MM.1S (cell line): ENCODE measurements around the gene ARL15.
"Not testable (repeated sequence)": the region's sequence is repeated elsewhere in the genome, so short reads cannot be mapped to it uniquely, and the experiment has no call there.

Experiments
- DNase-seq: peaks from one replicate; pipeline ENCODE4 v3.0.0-alpha.2; 2015
- H2AFZ ChIP-seq: fragments of 300-600 bp; sonication (generic); 2 replicates; pipeline ENCODE4 v1.6.0; 2016; ENCODE audit warnings: antibody characterized with exemption, low read length
- H3F3A ChIP-seq: fragments of 300-600 bp; sonication (generic); 2 replicates; pipeline ENCODE4 v1.6.1; 2016; ENCODE audit warnings: mild to moderate bottlenecking, antibody characterized with exemption, low read length, moderate library complexity, mixed read lengths; ENCODE audit not compliant: insufficient read depth
- H3K27ac ChIP-seq: fragments of 300-600 bp; sonication (generic); 2 replicates; pipeline ENCODE4 v1.5.1; 2016; ENCODE audit warnings: mild to moderate bottlenecking, low read length
- H3K27me3 ChIP-seq: fragments of 300-600 bp; sonication (generic); replicated peaks from 2 replicates; pipeline ENCODE4 v1.6.0; 2016; ENCODE audit warnings: low read length; ENCODE audit not compliant: insufficient read depth
- H3K36me3 ChIP-seq: fragments of 300-600 bp; sonication (generic); replicated peaks from 2 replicates; pipeline ENCODE4 v1.6.1; 2016; ENCODE audit warnings: mild to moderate bottlenecking, low read length, mixed read lengths; ENCODE audit not compliant: insufficient read depth
- H3K4me1 ChIP-seq: fragments of 300-600 bp; sonication (generic); 2 replicates; pipeline ENCODE4 v1.6.1; 2016; ENCODE audit warnings: low read length, mixed read lengths
- H3K4me2 ChIP-seq: fragments of 300-600 bp; sonication (generic); 2 replicates; pipeline ENCODE4 v1.6.0; 2016; ENCODE audit warnings: low read depth, low read length
- H3K4me3 ChIP-seq: fragments of 300-600 bp; sonication (generic); 2 replicates; pipeline ENCODE4 v1.5.1; 2016; ENCODE audit warnings: low read length, mixed read lengths
- H3K79me2 ChIP-seq: fragments of 300-600 bp; sonication (generic); 2 replicates; pipeline ENCODE4 v1.6.1; 2016; ENCODE audit warnings: mixed run types, low read length, mixed read lengths
- H3K9ac ChIP-seq: fragments of 300-600 bp; sonication (generic); 2 replicates; pipeline ENCODE4 v1.6.1; 2016; ENCODE audit warnings: low read length, mixed read lengths
- H3K9me2 ChIP-seq: fragments of 300-600 bp; sonication (generic); replicated peaks from 2 replicates; pipeline ENCODE4 v1.6.1; 2016; ENCODE audit warnings: mild to moderate bottlenecking, low read length, mixed read lengths; ENCODE audit not compliant: insufficient read depth
- H3K9me3 ChIP-seq: fragments of 300-600 bp; sonication (generic); replicated peaks from 2 replicates; pipeline ENCODE4 v1.6.1; 2016; ENCODE audit warnings: mild to moderate bottlenecking, low read length, mixed read lengths; ENCODE audit not compliant: insufficient read depth
- H4K20me1 ChIP-seq: fragments of 300-600 bp; sonication (generic); 2 replicates; pipeline ENCODE4 v1.6.1; 2016; ENCODE audit warnings: mild to moderate bottlenecking, low read length, moderate library complexity, mixed read lengths; ENCODE audit not compliant: insufficient read depth
- CTCF ChIP-seq: fragments of 300-600 bp; sonication (generic); IDR thresholded peaks from 2 replicates; pipeline ENCODE4 v1.5.1; 2016; ENCODE audit warnings: antibody characterized with exemption, low read length, mixed read lengths
- EZH2 ChIP-seq: fragments of 300-600 bp; sonication (generic); optimal IDR thresholded peaks from 2 replicates; pipeline ENCODE3; 2017; ENCODE audit warnings: low read depth, mild to moderate bottlenecking, antibody characterized with exemption, low read length, mixed read lengths
- EZH2phosphoT487 ChIP-seq: fragments of 300-600 bp; sonication (generic); IDR thresholded peaks from 2 replicates; pipeline ENCODE4 v1.6.1; 2018; ENCODE audit warnings: antibody characterized with exemption, low read length

Gene ARL15

GRCh38 chr5:53871775-53872174 is 438.6 kb downstream of the ARL15 start:
- no peak overlapping the region for H3K27ac ChIP-seq
- no peaks in the 10 kb centered on the region for H3K9me3 ChIP-seq
- H3K4me1 ChIP-seq: no peaks in the 10 kb centered on the region
- no peak overlapping the region for H3K4me2 ChIP-seq
- H4K20me1 ChIP-seq: no peaks in the 10 kb centered on the region
- TF ChIP-seq EZH2 (no peak), EZH2phosphoT487 (no peak), CTCF (no peak)
- H3K79me2 ChIP-seq: no peaks in the 10 kb centered on the region
- H3K9me2 ChIP-seq: no peaks in the 10 kb centered on the region
- no peak for DNase-seq
- no peak overlapping the region for H3K9ac ChIP-seq
- H2AFZ ChIP-seq: no peak overlapping the region
- H3K4me3 ChIP-seq: no peak overlapping the region
- no peaks in the 10 kb centered on the region for H3F3A ChIP-seq
- no peaks in the 10 kb centered on the region for H3K27me3 ChIP-seq
- no peaks in the 10 kb centered on the region for H3K36me3 ChIP-seq

- Histone ChIP-seq H3K36me3 (no peaks in the 10 kb centered on the region), H3K4me3 (no peak overlapping the region), H3K9ac (no peak overlapping the region), H3K27me3 (no peaks in the 10 kb centered on the region), H3F3A (no peaks in the 10 kb centered on the region), H3K27ac (no peak overlapping the region), H3K79me2 (no peaks in the 10 kb centered on the region), H2AFZ (no peak overlapping the region), H3K4me2 (no peak overlapping the region), H4K20me1 (no peaks in the 10 kb centered on the region), H3K9me2 (no peaks in the 10 kb centered on the region), H3K9me3 (no peaks in the 10 kb centered on the region), H3K4me1 (no peaks in the 10 kb centered on the region)
- DNase-seq: no peak
- no peak for TF ChIP-seq EZH2phosphoT487
- TF ChIP-seq EZH2: no peak
- no peak for TF ChIP-seq CTCF
Measured at GRCh38 chr5:53871050-53871449, 439.3 kb downstream of the ARL15 start.

- Histone ChIP-seq H4K20me1 (no peaks in the 10 kb centered on the region), H3K27me3 (no peaks in the 10 kb centered on the region), H3K9me3 (no peaks in the 10 kb centered on the region), H2AFZ (no peak overlapping the region), H3K9ac (no peak overlapping the region), H3K4me1 (no peaks in the 10 kb centered on the region), H3K9me2 (no peaks in the 10 kb centered on the region), H3K4me2 (no peak overlapping the region), H3K4me3 (no peak overlapping the region), H3K79me2 (no peaks in the 10 kb centered on the region), H3K36me3 (no peaks in the 10 kb centered on the region), H3F3A (no peaks in the 10 kb centered on the region), H3K27ac (no peak overlapping the region)
- DNase-seq: no peak
- no peak for TF ChIP-seq EZH2
Measured at GRCh38 chr5:53858700-53859456, 451.5 kb downstream of the ARL15 start.

GRCh38 chr5:53856506-53856905 is 453.9 kb downstream of the ARL15 start:
- no peak overlapping the region for H2AFZ ChIP-seq
- no peaks in the 10 kb centered on the region for H3K27me3 ChIP-seq
- no peaks in the 10 kb centered on the region for H3K9me3 ChIP-seq
- no peaks in the 10 kb centered on the region for H3K36me3 ChIP-seq
- no peak overlapping the region for H3K27ac ChIP-seq
- no peaks in the 10 kb centered on the region for H4K20me1 ChIP-seq
- no peaks in the 10 kb centered on the region for H3K79me2 ChIP-seq
- no peak for TF ChIP-seq EZH2phosphoT487
- TF ChIP-seq EZH2: no peak
- no peak for TF ChIP-seq CTCF
- no peak for DNase-seq
- H3K4me1 ChIP-seq: no peaks in the 10 kb centered on the region
- H3K4me3 ChIP-seq: no peak overlapping the region
- H3K9me2 ChIP-seq: no peaks in the 10 kb centered on the region
- no peak overlapping the region for H3K4me2 ChIP-seq
- no peaks in the 10 kb centered on the region for H3F3A ChIP-seq
- H3K9ac ChIP-seq: no peak overlapping the region

GRCh38 chr5:53836851-53837430 is 473.4 kb downstream of the ARL15 start:
- not testable (repeated sequence) for H4K20me1 ChIP-seq, H3K27ac ChIP-seq, H2AFZ ChIP-seq, H3K9me3 ChIP-seq, H3K4me3 ChIP-seq, H3K36me3 ChIP-seq, H3K4me1 ChIP-seq, H3K79me2 ChIP-seq, H3K9me2 ChIP-seq, DNase-seq, H3F3A ChIP-seq, H3K27me3 ChIP-seq, H3K4me2 ChIP-seq, H3K9ac ChIP-seq
